ENCODE results near the gene WIPF1. TPM values are rescaled to one million over a fixed set of nuclear protein-coding genes. Genes with fewer than 3 reads are reported as not detected.

Gene WIPF1
- total RNA-seq, 3 donors from 2014 or later (not counting 1 experiment from before 2014, with no cell fraction given), result 508 to 640 (median 555) TPM

DNA sequence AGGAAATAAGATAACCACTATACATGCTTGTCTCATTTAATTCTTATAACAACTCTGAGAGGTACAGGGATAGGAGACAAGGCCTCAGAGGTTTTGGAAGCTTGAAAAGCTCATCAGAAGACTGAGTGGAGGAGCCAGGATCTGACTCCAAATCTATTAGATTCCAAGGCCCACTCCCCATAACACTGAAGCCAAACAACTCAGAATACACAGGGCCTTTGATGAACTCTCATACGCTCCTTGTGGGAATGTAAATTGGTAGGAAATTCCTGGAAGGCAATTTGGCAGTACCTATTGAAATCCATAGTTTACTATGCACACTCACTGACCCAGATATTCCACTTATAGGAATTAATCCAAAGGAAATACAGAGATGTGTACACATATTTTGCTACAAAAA lies 27.9 kb downstream of the WIPF1 start:
- Mint-ChIP-seq H3K4me1 (peaks cover 62 to 71% of the 10 kb centered on the region in 2 donors), H3K9me3 (no peaks in the 10 kb centered on the region), H3K36me3 (peaks cover 40% of the 10 kb centered on the region), H3K27me3 (ENCODE audit: low read depth in 2 of 2) (no peaks in the 10 kb centered on the region), H3K27ac (peak overlapping the region; percentile 83 to 87), H3K4me3 (no peak overlapping the region)
- TF ChIP-seq CTCF (IDR thresholded peaks at IDR 0.05), result no peak
- DNase-seq (no peak), ATAC-seq (no peak)
- H3K9me3 ChIP-seq (ENCODE audit: control insufficient read depth, insufficient read depth, low read length), result no peaks in the 10 kb centered on the region
- no peak overlapping the region for H3K4me3 ChIP-seq (ENCODE audit: low read length)
- intact Hi-C loops (cut with micrococcal nuclease), result no loop called here
- no peak overlapping the region for H3K27ac ChIP-seq (ENCODE audit: low read length)
- no peaks in the 10 kb centered on the region for H3K27me3 ChIP-seq (ENCODE audit: control insufficient read depth, insufficient read depth, low read length)
- H3K36me3 ChIP-seq (ENCODE audit: control insufficient read depth, insufficient read depth, low read length), result peaks cover 96% of the 10 kb centered on the region
- no CpG with 5 or more reads among the region's 1 CpG for WGBS (ENCODE audit: insufficient coverage)
- peaks cover 9% of the 10 kb centered on the region for H3K4me1 ChIP-seq (ENCODE audit: control insufficient read depth, insufficient read depth, low read length)

- no peak for DNase-seq
- Histone ChIP-seq H3K4me1 (ENCODE audit: control insufficient read depth, insufficient read depth, low read length) (peaks cover 2% of the 10 kb centered on the region), H3K9me3 (ENCODE audit: control insufficient read depth, insufficient read depth, low read length) (no peaks in the 10 kb centered on the region), H3K27me3 (ENCODE audit: control insufficient read depth, insufficient read depth, low read length) (no peaks in the 10 kb centered on the region), H3K4me3 (ENCODE audit: low read length) (no peak overlapping the region), H3K36me3 (ENCODE audit: control insufficient read depth, insufficient read depth, low read length) (peaks cover 96% of the 10 kb centered on the region), H3K27ac (ENCODE audit: low read length) (no peak overlapping the region)
- peaks cover 36% of the 10 kb centered on the region for H3K36me3 Mint-ChIP-seq
- no peaks in the 10 kb centered on the region for H3K9me3 Mint-ChIP-seq
- intact Hi-C loops (cut with micrococcal nuclease), result no loop called here
- TF ChIP-seq CTCF (IDR thresholded peaks at IDR 0.05), result no peak
- no peak for ATAC-seq
- peak overlapping the region; percentile 69 to 83 for H3K27ac Mint-ChIP-seq
- H3K4me3 Mint-ChIP-seq, result no peak overlapping the region
- no peaks in the 10 kb centered on the region for H3K27me3 Mint-ChIP-seq (ENCODE audit: low read depth in 2 of 2)
- peaks cover 49 to 60% of the 10 kb centered on the region in 2 donors for H3K4me1 Mint-ChIP-seq
Measured at GRCh38 chr2:174568425-174568824, 29.2 kb downstream of the WIPF1 start.

DNA sequence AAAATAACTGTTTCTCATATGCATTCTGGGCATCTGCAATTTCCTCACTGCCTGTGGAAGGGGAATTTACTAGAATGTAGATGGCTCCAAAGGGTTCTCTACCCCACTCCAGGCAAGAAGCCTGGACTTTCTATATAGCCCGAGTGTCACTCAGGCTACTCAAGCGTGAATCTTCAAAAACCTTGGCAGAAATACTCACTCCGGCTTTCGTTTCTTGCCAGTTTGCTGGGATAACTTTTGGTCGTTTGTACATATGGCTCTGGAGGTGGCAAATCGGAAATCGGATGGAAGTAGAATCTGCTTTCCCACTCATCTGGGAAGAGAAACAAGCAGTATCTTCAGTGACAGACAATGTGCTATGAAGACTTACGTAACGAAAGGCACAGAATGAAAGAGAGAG lies 30.7 kb downstream of the WIPF1 start:
- no peak overlapping the region for H3K4me3 Mint-ChIP-seq
- intact Hi-C loops (cut with micrococcal nuclease), result no loop called here

More for the DNA sequence above, 30.7 kb downstream of the WIPF1 start:
- H3K9me3 Mint-ChIP-seq, result no peaks in the 10 kb centered on the region
- no peak overlapping the region for H3K4me3 ChIP-seq (ENCODE audit: low read length)
- H3K27ac Mint-ChIP-seq, result peak overlapping the region; percentile 69 to 83
- peaks cover 96% of the 10 kb centered on the region for H3K36me3 ChIP-seq (ENCODE audit: control insufficient read depth, insufficient read depth, low read length)
- no peaks in the 10 kb centered on the region for H3K27me3 ChIP-seq (ENCODE audit: control insufficient read depth, insufficient read depth, low read length)
- H3K27me3 Mint-ChIP-seq (ENCODE audit: low read depth in 2 of 2), result no peaks in the 10 kb centered on the region
- no peak for DNase-seq
- TF ChIP-seq CTCF (IDR thresholded peaks at IDR 0.05), result no peak
- peaks cover 44 to 48% of the 10 kb centered on the region in 2 donors for H3K4me1 Mint-ChIP-seq
- H3K27ac ChIP-seq (ENCODE audit: low read length), result no peak overlapping the region
- no peaks in the 10 kb centered on the region for H3K4me1 ChIP-seq (ENCODE audit: control insufficient read depth, insufficient read depth, low read length)
- no peak for ATAC-seq
- 97% methylated on average over 9 of the region's 9 CpGs for WGBS (ENCODE audit: insufficient coverage)
- peaks cover 27% of the 10 kb centered on the region for H3K36me3 Mint-ChIP-seq
- H3K9me3 ChIP-seq (ENCODE audit: control insufficient read depth, insufficient read depth, low read length), result no peaks in the 10 kb centered on the region
